PC-9 (cell line): Measurements from ENCODE around the gene TFAP2A. TPM values are rescaled to one million over a fixed set of nuclear protein-coding genes. Genes with fewer than 3 reads are reported as not detected.

ENCODE experiments used
- BruUV-seq: library from RNA; stranded (reverse); fragments of 400-500 nt; replicated peaks from 2 replicates; lab custom pipeline; 2021; lab: Mats Ljungman, UMichigan
- CTCF ChIA-PET: fragments of 300-600 bp; sonication (Branson Sonifier 250); formaldehyde crosslinking; loops from one replicate; lab custom pipeline; 2022; ENCODE audit warnings: antibody characterized with exemption; lab: Charles Lee
- POLR2A ChIA-PET: fragments of 300-600 bp; sonication (Branson Sonifier 250); formaldehyde crosslinking; loops from one replicate; lab custom pipeline; 2022; ENCODE audit warnings: antibody characterized with exemption; ENCODE audit not compliant: unreplicated experiment; lab: Charles Lee
- DNase-seq, 2 experiments: peaks; one replicate each; pipeline versions ENCODE4 v3.0.0 to v3.0.0-alpha.2; 2015 to 2022; ENCODE audit warnings: mixed read lengths in 1 of 2
- H2AFZ ChIP-seq: fragments of 200-600 bp; sonication (generic); 2 replicates; pipeline ENCODE4 v1.8.1; 2017; ENCODE audit warnings: antibody characterized with exemption
- H3F3A ChIP-seq: fragments of 200-600 bp; sonication (generic); 2 replicates; pipeline ENCODE4 v1.8.1; 2017; ENCODE audit warnings: antibody characterized with exemption, mild to moderate bottlenecking, low read depth; ENCODE audit not compliant: insufficient read depth
- H3K27ac ChIP-seq: fragments of 200-600 bp; sonication (generic); 2 replicates; pipeline ENCODE4 v1.6.1; 2016; ENCODE audit warnings: mixed run types
- H3K27me3 ChIP-seq: fragments of 200-600 bp; sonication (generic); 2 replicates; pipeline ENCODE4 v1.6.1; 2016; ENCODE audit warnings: low read depth, mixed run types; ENCODE audit not compliant: insufficient read depth
- H3K36me3 ChIP-seq: fragments of 200-600 bp; sonication (generic); 2 replicates; pipeline ENCODE4 v1.6.1; 2016; ENCODE audit warnings: low read depth, mixed run types
- H3K4me1 ChIP-seq: fragments of 200-600 bp; sonication (generic); replicated peaks from 2 replicates; pipeline ENCODE4 v1.6.1; 2016; ENCODE audit warnings: mixed run types; ENCODE audit not compliant: insufficient read depth
- H3K4me2 ChIP-seq: fragments of 200-600 bp; sonication (generic); 2 replicates; pipeline ENCODE4 v1.6.1; 2017; ENCODE audit warnings: mixed run types
- H3K4me3 ChIP-seq: fragments of 200-600 bp; sonication (generic); 2 replicates; pipeline ENCODE4 v1.6.1; 2016; ENCODE audit warnings: mixed run types
- H3K79me2 ChIP-seq: fragments of 200-600 bp; sonication (generic); 2 replicates; pipeline ENCODE4 v1.6.1; 2017; ENCODE audit warnings: low read depth, mixed run types
- H3K9me2 ChIP-seq: fragments of 200-600 bp; sonication (generic); 2 replicates; pipeline ENCODE4 v1.8.1; 2017; ENCODE audit warnings: mild to moderate bottlenecking; ENCODE audit not compliant: insufficient read depth
- H3K9me3 ChIP-seq: fragments of 200-600 bp; sonication (generic); 2 replicates; pipeline ENCODE4 v1.8.1; 2016; ENCODE audit warnings: low read depth; ENCODE audit not compliant: insufficient read depth
- H4K20me1 ChIP-seq: fragments of 200-600 bp; sonication (generic); 2 replicates; pipeline ENCODE4 v1.8.1; 2017; ENCODE audit not compliant: insufficient read depth
- EZH2 ChIP-seq: fragments of 200-600 bp; sonication (generic); IDR thresholded peaks from 2 replicates; pipeline ENCODE4 v1.8.0; 2017; ENCODE audit warnings: antibody characterized with exemption, low read depth
- intact Hi-C: fragments of 100-400 bp; cut with micrococcal nuclease; formaldehyde crosslinking; loops from one replicate; pipeline ENCODE4 v1.10.0; 2022; ENCODE audit not compliant: unreplicated experiment
- total RNA-seq: library from RNA; stranded (reverse); gene quantifications from 2 replicates; pipeline ENCODE4 v1.2.3, GENCODE V29; 2021
- TF ChIP-seq, protein P1 (sequence below): fragments of 200-600 bp; sonication (generic); conservative IDR thresholded peaks from 2 replicates; pipeline ENCODE4 v1.6.1; 2017; ENCODE audit warnings: mixed run types, antibody characterized with exemption, mild to moderate bottlenecking, moderate library complexity

TFAP2A gene
- total RNA-seq, 1 experiment from 2014 or later, result 43.8 TPM

DNA sequence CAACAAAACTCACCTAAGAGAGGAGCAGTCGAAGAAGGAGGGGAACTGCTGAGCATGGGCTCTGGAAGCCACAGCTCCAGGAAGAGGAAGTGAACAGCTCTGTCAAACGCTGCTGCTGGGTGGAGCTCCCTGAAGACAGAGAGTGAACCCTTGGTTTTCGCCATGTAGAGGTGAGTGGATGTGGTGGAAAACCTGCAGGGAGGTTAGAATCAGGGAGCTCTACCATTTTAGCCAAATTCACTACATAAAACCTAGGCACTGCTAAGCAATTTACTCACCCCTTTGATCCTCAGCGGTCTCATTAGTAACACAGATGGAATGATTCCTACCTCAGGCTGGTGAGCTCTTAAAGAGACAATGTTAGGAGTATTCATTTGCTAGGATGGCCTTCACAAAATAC, 19.4 kb upstream of the TFAP2A start:
- Histone ChIP-seq H3K79me2 (no peaks in the 10 kb centered on the region), H2AFZ (no peak overlapping the region), H3K9me3 (no peaks in the 10 kb centered on the region), H3K4me1 (no peaks in the 10 kb centered on the region; the same call in 1 of the 2 replicates), H3K27me3 (no peaks in the 10 kb centered on the region), H3K4me3 (no peak overlapping the region), H3K36me3 (no peaks in the 10 kb centered on the region), H4K20me1 (no peaks in the 10 kb centered on the region), H3K4me2 (no peak overlapping the region; the same call in 1 of the 2 replicates), H3F3A (no peaks in the 10 kb centered on the region; the same call in 1 of the 2 replicates), H3K27ac (no peak overlapping the region), H3K9me2 (no peaks in the 10 kb centered on the region)
- ChIA-PET CTCF (interaction anchor here (0.6 to 1.4 kb wide), 3 partner anchors 1451 to 1827 kb away, joined by 3 to 6 read pairs (median 3); no protein-coding TSS in a partner anchor), POLR2A (interaction anchor here (0.5 to 0.7 kb wide), 5 partner anchors 21 to 1576 kb away, joined by 3 to 5 read pairs (median 3); no protein-coding TSS in a partner anchor)
- intact Hi-C loops, result loop anchor here (2.0 kb wide), 1 partner anchor 367 kb away; no protein-coding TSS in a partner anchor
- TF ChIP-seq, protein P1, sequence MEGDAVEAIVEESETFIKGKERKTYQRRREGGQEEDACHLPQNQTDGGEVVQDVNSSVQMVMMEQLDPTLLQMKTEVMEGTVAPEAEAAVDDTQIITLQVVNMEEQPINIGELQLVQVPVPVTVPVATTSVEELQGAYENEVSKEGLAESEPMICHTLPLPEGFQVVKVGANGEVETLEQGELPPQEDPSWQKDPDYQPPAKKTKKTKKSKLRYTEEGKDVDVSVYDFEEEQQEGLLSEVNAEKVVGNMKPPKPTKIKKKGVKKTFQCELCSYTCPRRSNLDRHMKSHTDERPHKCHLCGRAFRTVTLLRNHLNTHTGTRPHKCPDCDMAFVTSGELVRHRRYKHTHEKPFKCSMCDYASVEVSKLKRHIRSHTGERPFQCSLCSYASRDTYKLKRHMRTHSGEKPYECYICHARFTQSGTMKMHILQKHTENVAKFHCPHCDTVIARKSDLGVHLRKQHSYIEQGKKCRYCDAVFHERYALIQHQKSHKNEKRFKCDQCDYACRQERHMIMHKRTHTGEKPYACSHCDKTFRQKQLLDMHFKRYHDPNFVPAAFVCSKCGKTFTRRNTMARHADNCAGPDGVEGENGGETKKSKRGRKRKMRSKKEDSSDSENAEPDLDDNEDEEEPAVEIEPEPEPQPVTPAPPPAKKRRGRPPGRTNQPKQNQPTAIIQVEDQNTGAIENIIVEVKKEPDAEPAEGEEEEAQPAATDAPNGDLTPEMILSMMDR, result no peak
- no peak for TF ChIP-seq EZH2
- TSS peak; percentile 19 for BruUV-seq
- no peak for DNase-seq

DNA sequence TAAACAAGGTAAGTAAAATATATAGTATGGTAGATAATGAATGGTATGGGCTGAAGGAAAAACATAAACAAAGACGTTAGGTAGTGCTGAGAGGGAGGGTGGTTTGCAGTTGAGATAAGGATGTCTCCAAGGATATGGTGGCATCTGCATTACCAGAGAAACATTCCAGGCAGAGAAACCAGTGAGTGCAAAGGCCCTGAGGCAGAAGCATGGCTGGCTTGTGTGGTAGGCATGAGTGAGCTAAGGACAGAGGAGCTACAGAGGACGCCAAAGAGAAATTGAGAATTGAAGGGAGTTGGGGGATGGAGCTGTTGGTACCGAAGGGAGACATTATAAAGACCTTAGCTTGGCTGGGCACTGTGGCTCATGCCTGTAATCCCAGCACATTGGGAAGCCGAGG, 18.4 kb upstream of the TFAP2A start:
- Histone ChIP-seq H3K4me2 (no peak overlapping the region), H3K9me3 (no peaks in the 10 kb centered on the region), H3F3A (no peaks in the 10 kb centered on the region; the same call in 1 of the 2 replicates), H3K9me2 (no peaks in the 10 kb centered on the region), H3K79me2 (no peaks in the 10 kb centered on the region), H3K27me3 (no peaks in the 10 kb centered on the region), H3K27ac (no peak overlapping the region), H4K20me1 (no peaks in the 10 kb centered on the region), H3K4me3 (no peak overlapping the region), H3K4me1 (no peaks in the 10 kb centered on the region; the same call in 1 of the 2 replicates), H3K36me3 (no peaks in the 10 kb centered on the region), H2AFZ (no peak overlapping the region)
- BruUV-seq, result no TSS peak
- POLR2A ChIA-PET, result no interaction called here
- intact Hi-C loops, result no loop called here
- no peak for TF ChIP-seq EZH2
- TF ChIP-seq, protein P1, result no peak
- no peak for DNase-seq
- CTCF ChIA-PET, result interaction anchor here (0.7 kb wide), 1 partner anchor 33 kb away, joined by 5 read pairs; no protein-coding TSS in a partner anchor

GRCh38 chr6:10431423-10432164, 16.7 kb upstream of the TFAP2A start:
- POLR2A ChIA-PET, result interaction anchor here (0.6 kb wide), 1 partner anchor 89 kb away, joined by 5 read pairs; no protein-coding TSS in a partner anchor
- intact Hi-C loops, result loop anchor here (1.0 kb wide), 1 partner anchor 34 kb away; no protein-coding TSS in a partner anchor

More at GRCh38 chr6:10431423-10432164, 16.7 kb upstream of the TFAP2A start:
- Histone ChIP-seq H3K4me1 (peaks cover 13% of the 10 kb centered on the region), H4K20me1 (no peaks in the 10 kb centered on the region), H2AFZ (no peak overlapping the region), H3K4me2 (no peak overlapping the region), H3K27me3 (no peaks in the 10 kb centered on the region), H3K79me2 (no peaks in the 10 kb centered on the region), H3K36me3 (no peaks in the 10 kb centered on the region), H3K4me3 (no peak overlapping the region), H3F3A (no peaks in the 10 kb centered on the region; the same call in 1 of the 2 replicates), H3K9me3 (no peaks in the 10 kb centered on the region), H3K27ac (no peak overlapping the region), H3K9me2 (no peaks in the 10 kb centered on the region)
- TF ChIP-seq, protein P1, result no peak
- no peak for TF ChIP-seq EZH2
- CTCF ChIA-PET, result interaction anchor here (0.6 kb wide), 2 partner anchors 44 to 890 kb away, joined by 5 to 9 read pairs; no protein-coding TSS in a partner anchor
- BruUV-seq, result no TSS peak
- DNase-seq, result no peak
